HEK293 (cell line): ENCODE data around the gene VASN.

Source experiments
- ATF2 ChIP-seq: fragments of 450-650 bp; formaldehyde crosslinking; IDR thresholded peaks from 2 replicates; pipeline ENCODE4 v1.5.1; 2016; ENCODE audit warnings: missing biosample characterization, missing genetic modification characterization, low read depth
- CTCF ChIP-seq: fragments of 450-650 bp; formaldehyde crosslinking; IDR thresholded peaks from 2 replicates; pipeline ENCODE4 v1.5.1; 2016; ENCODE audit warnings: missing biosample characterization, missing genetic modification characterization
- PRDM2 ChIP-seq: fragments of 450-650 bp; formaldehyde crosslinking; IDR thresholded peaks from 2 replicates; pipeline ENCODE4 v1.5.1; 2016; ENCODE audit warnings: missing biosample characterization, missing genetic modification characterization, borderline replicate concordance
- PRDM4 ChIP-seq: fragments of 450-650 bp; formaldehyde crosslinking; IDR thresholded peaks from 2 replicates; pipeline ENCODE4 v1.5.1; 2017; ENCODE audit warnings: missing biosample characterization, missing genetic modification characterization
- REST ChIP-seq: fragments of 450-650 bp; formaldehyde crosslinking; IDR thresholded peaks from 2 replicates; pipeline ENCODE4 v1.5.1; 2016; ENCODE audit warnings: missing biosample characterization, missing genetic modification characterization
- SP3 ChIP-seq: fragments of 450-650 bp; formaldehyde crosslinking; IDR thresholded peaks from 2 replicates; pipeline ENCODE4 v1.5.1; 2016; ENCODE audit warnings: missing biosample characterization, missing genetic modification characterization
- YY1 ChIP-seq: fragments of 450-650 bp; formaldehyde crosslinking; IDR thresholded peaks from 2 replicates; pipeline ENCODE4 v1.5.1; 2018; ENCODE audit warnings: missing biosample characterization, missing genetic modification characterization
- ZNF112 ChIP-seq: fragments of 450-650 bp; formaldehyde crosslinking; IDR thresholded peaks from 2 replicates; pipeline ENCODE4 v1.5.0; 2017; ENCODE audit warnings: missing biosample characterization, missing genetic modification characterization
- ZNF140 ChIP-seq: fragments of 450-650 bp; formaldehyde crosslinking; IDR thresholded peaks from 2 replicates; pipeline ENCODE4 v1.5.1; 2016; ENCODE audit warnings: missing biosample characterization, missing genetic modification characterization
- ZNF146 ChIP-seq: fragments of 450-650 bp; formaldehyde crosslinking; IDR thresholded peaks from 2 replicates; pipeline ENCODE4 v1.5.1; 2016; ENCODE audit warnings: missing biosample characterization, missing genetic modification characterization
- ZNF18 ChIP-seq: fragments of 450-650 bp; formaldehyde crosslinking; IDR thresholded peaks from 2 replicates; pipeline ENCODE4 v1.5.1; 2016; ENCODE audit warnings: missing biosample characterization, missing genetic modification characterization
- ZNF274 ChIP-seq, 2 experiments: fragments of 200-500 bp in 1 of 2; fragments of 450-650 bp in 1 of 2; sonication (Bioruptor generic) in 1 of 2; formaldehyde crosslinking in 1 of 2; IDR thresholded peaks; 2 replicates each; pipeline versions ENCODE4 v1.5.1 to v1.6.1; 2014 to 2016; ENCODE audit warnings: borderline replicate concordance in 1 of 2, inconsistent platforms in 1 of 2, low read length in 1 of 2, missing biosample characterization in 1 of 2, missing genetic modification characterization in 1 of 2
- ZNF394 ChIP-seq: fragments of 450-650 bp; formaldehyde crosslinking; IDR thresholded peaks from 2 replicates; pipeline ENCODE4 v1.5.1; 2016; ENCODE audit warnings: missing biosample characterization, missing genetic modification characterization, mild to moderate bottlenecking, moderate library complexity, borderline replicate concordance
- ZNF398 ChIP-seq: fragments of 450-650 bp; formaldehyde crosslinking; IDR thresholded peaks from 2 replicates; pipeline ENCODE4 v1.5.1; 2017; ENCODE audit warnings: missing biosample characterization, missing genetic modification characterization

GRCh38 chr16:4352843-4353242, 18.8 kb upstream of the VASN start:
- TF ChIP-seq ZNF394 (tag by site-specific recombination), result no peak
- TF ChIP-seq ZNF140 (tag by site-specific recombination), result no peak
- no peak for TF ChIP-seq CTCF (tag by site-specific recombination)
- TF ChIP-seq REST (tag by site-specific recombination), result no peak
- no peak for TF ChIP-seq ZNF112 (tag by site-specific recombination)
- no peak for TF ChIP-seq YY1 (tag by site-specific recombination)
- TF ChIP-seq ATF2 (tag by site-specific recombination), result no peak
- no peak for TF ChIP-seq ZNF398 (tag by site-specific recombination)
- no peak for TF ChIP-seq SP3 (tag by site-specific recombination)
- no peak for TF ChIP-seq ZNF274 (IDR thresholded peaks at IDR 0.05; ENCODE audit: low read length)
- TF ChIP-seq ZNF274 (tag by site-specific recombination; IDR thresholded peaks at IDR 0.05; ENCODE audit: borderline replicate concordance), result no peak
- no peak for TF ChIP-seq PRDM4 (tag by site-specific recombination)
- TF ChIP-seq ZNF146 (tag by site-specific recombination), result no peak
- TF ChIP-seq PRDM2 (tag by site-specific recombination), result no peak
- no peak for TF ChIP-seq ZNF18 (tag by site-specific recombination)
